ENCODE results near the gene IPO13. TPM values are rescaled to one million over a fixed set of nuclear protein-coding genes. Genes with fewer than 3 reads are reported as not detected.

The IPO13 gene
- total and polyA plus RNA-seq, 10 of the 15 experiments (the other 5 are each of a cell fraction or from before 2014, with no cell fraction given), result 7.1 to 26.6 (median 15.9) TPM

DNA sequence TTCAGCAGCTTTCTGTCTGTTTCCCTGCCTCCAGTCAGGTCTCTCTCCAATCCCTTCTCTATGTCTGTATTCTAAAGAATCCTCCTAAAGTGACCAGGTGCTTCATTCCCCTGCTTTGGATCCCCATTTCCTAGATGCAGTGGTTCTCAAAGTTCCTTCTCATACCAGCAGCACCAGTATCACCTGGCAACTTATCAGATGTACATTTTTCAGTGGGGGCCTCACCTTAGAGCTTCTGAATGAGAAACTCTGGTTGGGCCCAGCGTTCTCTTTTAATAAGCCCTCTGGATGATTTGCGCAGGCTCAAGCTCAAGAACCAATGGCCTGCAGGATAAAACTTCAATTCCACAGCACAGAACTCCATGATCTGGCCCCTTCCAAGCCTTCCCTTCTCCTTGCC, 38.5 kb upstream of the IPO13 start (continued):
- TF ChIP-seq CREM (IDR thresholded peaks at IDR 0.05; ENCODE audit: low read depth) (no peak), DPF2 (IDR thresholded peaks at IDR 0.05) (no peak)
- TF ChIP-seq, protein P1, sequence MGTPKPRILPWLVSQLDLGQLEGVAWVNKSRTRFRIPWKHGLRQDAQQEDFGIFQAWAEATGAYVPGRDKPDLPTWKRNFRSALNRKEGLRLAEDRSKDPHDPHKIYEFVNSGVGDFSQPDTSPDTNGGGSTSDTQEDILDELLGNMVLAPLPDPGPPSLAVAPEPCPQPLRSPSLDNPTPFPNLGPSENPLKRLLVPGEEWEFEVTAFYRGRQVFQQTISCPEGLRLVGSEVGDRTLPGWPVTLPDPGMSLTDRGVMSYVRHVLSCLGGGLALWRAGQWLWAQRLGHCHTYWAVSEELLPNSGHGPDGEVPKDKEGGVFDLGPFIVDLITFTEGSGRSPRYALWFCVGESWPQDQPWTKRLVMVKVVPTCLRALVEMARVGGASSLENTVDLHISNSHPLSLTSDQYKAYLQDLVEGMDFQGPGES (IDR thresholded peaks at IDR 0.05), result no peak
- TF ChIP-seq, protein P2, sequence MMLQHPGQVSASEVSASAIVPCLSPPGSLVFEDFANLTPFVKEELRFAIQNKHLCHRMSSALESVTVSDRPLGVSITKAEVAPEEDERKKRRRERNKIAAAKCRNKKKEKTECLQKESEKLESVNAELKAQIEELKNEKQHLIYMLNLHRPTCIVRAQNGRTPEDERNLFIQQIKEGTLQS (IDR thresholded peaks at IDR 0.05; ENCODE audit: borderline replicate concordance, extremely low read depth, low read depth, low read length), result no peak

DNA sequence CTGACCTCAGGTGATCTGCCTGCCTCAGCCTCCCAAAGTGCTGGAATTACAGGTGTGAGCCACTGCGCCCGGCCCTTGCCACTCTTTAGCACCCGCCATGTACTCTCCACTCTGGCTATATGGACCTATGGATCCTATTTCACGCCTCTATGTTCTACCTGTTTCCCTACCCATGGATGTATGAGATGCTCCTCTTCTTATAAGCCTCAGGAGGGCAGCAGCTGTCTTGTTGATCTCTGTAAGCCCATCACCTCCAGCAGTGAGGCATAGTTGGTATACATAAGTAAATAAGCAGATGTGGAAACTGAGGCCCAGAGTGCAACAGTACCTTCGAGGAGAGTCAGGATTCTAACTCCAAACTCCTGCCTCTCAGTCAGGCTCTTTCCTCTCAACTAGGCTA, 37.9 kb upstream of the IPO13 start:
- FAIRE-seq, result no peak
- POLR2A ChIA-PET, result no interaction called here
- CTCF ChIA-PET, result interaction anchor here (0.7 to 2.9 kb wide), 4 partner anchors 10 to 237 kb away, joined by 3 to 22 read pairs (median 6); partner anchors contain the start of gene ARTN

More for the DNA sequence above, 37.9 kb upstream of the IPO13 start:
- Histone ChIP-seq H3K4me2 (ENCODE audit: control insufficient read depth, insufficient read depth) (no peak overlapping the region), H3K9ac (ENCODE audit: control insufficient read depth, insufficient read depth, low read length) (no peak overlapping the region), H3K36me3 (ENCODE audit: control insufficient read depth in 2 of 2, insufficient read depth in 2 of 2, low read length in 1 of 2) (no peaks in the 10 kb centered on the region), H3K79me2 (ENCODE audit: control insufficient read depth, insufficient read depth, low read length) (no peaks in the 10 kb centered on the region), H3K9me3 (replicated peaks; ENCODE audit: control insufficient read depth, insufficient read depth, low read length) (no peaks in the 10 kb centered on the region), H3K27ac (ENCODE audit: control insufficient read depth, insufficient read depth) (no peak overlapping the region), H3K4me1 (ENCODE audit: control insufficient read depth, insufficient read depth, low read length) (no peaks in the 10 kb centered on the region), H2AFZ (ENCODE audit: control insufficient read depth, low read depth, low read length) (no peak overlapping the region), H4K20me1 (ENCODE audit: control insufficient read depth, insufficient read depth) (no peaks in the 10 kb centered on the region), H3K4me3 (no peak overlapping the region), H3K27me3 (replicated peaks in 1 of 2; ENCODE audit: control insufficient read depth in 2 of 2, insufficient read depth in 2 of 2, low read length in 1 of 2) (no peaks in the 10 kb centered on the region)
- WGBS (ENCODE audit: insufficient coverage, insufficient replicate concordance, low lambda C conversion rate, missing lambda C conversion rate), result 94% methylated on average over 5 of the region's 5 CpGs
- ATAC-seq (no peak), DNase-seq (ENCODE audit: low read depth, low spot score) (no peak)
- in situ Hi-C loops (cut with MboI) (no loop called here), intact Hi-C loops (cut with micrococcal nuclease; ENCODE audit: unreplicated experiment) (no loop called here)
- SMC1A ChIA-PET (ENCODE audit: uncharacterized antibody, unreplicated experiment), result interaction anchor here (7.1 kb wide), 1 partner anchor 144 kb away, joined by 74 read pairs; no protein-coding TSS in a partner anchor
- no TSS peak for BruUV-seq (replicated peaks)
- TF ChIP-seq E2F4 (IDR thresholded peaks at IDR 0.05; ENCODE audit: low read depth, low read length), result no peak
- peak in 1 of 3 experiments; percentile 10; a peak in 1 of 6 replicates for TF ChIP-seq CTCF (IDR thresholded peaks at IDR 0.05 in 2 of 3, conservative IDR thresholded peaks at IDR 0.05 in 1 of 3; ENCODE audit: control insufficient read depth in 2 of 3, extremely low read depth in 1 of 3, insufficient read depth in 1 of 3, low read depth in 3 of 3, low read length in 3 of 3)
- RAD21 ChIA-PET (ENCODE audit: unreplicated experiment), result interaction anchor here (7.1 kb wide), 1 partner anchor 144 kb away, joined by 73 read pairs; no protein-coding TSS in a partner anchor

Data from GM12878 (cell line).